NT2/D1 (cell line): Measurements from ENCODE around the gene NDUFA11.

ENCODE experiments used
- YY1 ChIP-seq: IDR thresholded peaks from 2 replicates; pipeline ENCODE4 v1.6.1; 2011; ENCODE audit not compliant: insufficient read length, insufficient read depth
- ZNF274 ChIP-seq: IDR thresholded peaks from 2 replicates; pipeline ENCODE4 v1.6.1; 2011; ENCODE audit warnings: mild to moderate bottlenecking, low read depth, low read length

DNA sequence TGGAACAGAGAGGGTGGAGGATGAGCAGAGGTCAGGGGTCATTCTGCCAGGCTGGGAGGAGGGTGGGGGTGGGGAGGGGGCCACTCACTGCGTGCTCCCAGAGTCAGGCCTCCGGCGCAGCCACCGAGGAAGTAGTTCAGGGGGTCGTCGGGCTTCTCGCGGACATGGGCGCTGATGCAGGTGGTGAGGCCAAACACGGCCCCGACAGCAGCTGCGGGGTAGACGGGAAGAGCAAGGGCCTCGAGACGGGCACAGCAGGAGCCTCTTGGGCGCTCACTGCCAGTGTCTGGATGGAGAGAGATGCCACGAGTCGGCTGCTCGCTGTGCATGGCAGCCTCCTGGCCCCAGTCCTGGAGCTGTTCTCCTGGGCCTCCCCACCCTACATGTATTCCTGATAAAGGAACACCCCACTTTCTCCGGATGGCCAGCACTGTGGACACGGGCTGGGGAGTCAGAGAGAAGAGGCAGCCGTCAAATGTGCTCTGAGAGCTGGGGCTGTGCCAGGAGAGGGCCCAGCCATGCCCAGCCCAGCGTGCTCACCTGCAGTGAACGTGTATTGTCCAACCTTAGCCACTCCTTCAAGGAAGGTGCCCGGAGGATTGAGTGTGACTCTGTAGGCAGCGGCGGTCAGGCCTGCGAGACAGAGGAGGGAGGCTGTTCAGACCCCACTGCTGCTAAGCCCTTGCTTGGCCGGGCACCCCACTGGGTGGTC, 7.1 kb downstream of the NDUFA11 start:
- TF ChIP-seq YY1 (no peak), ZNF274 (no peak)
